Suppressor macrophage treated with lipopolysaccharide for 1 hour (primary cell): ENCODE measurements around the gene CDH8.
A peak's percentile ranks its signal among the peaks of the same experiment; 100 is the strongest.
"Not testable (repeated sequence)": the region's sequence is repeated elsewhere in the genome, so short reads cannot be mapped to it uniquely, and the experiment has no call there.

Source experiments
- DNase-seq, 3 donors: peaks; one replicate each; pipeline ENCODE4 v3.0.0-alpha.2; 2020 to 2022

CDH8 gene

GRCh38 chr16:61763013-61763412 is 273.2 kb downstream of the CDH8 start:
- DNase-seq: no peak

DNA sequence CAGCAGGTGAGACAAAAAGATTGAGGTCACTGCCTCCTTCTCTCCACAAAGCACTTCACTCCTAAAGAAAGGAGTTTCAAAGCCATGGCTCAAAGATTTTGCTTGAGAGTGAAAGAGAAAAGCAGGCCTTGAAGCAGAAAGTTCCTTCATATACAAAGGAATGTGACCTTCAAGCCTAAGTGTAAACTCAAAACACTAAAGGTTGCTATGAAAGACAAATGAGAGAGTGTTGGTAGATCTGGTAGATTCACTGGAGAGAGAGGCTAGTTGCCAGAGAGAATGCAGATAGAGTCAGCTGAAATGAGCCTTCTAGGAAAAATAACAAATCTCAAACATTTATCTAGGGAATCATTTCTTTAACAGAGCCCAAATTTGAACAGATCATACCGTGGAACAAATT is 305.2 kb downstream of the CDH8 start:
- no peak for DNase-seq

DNA sequence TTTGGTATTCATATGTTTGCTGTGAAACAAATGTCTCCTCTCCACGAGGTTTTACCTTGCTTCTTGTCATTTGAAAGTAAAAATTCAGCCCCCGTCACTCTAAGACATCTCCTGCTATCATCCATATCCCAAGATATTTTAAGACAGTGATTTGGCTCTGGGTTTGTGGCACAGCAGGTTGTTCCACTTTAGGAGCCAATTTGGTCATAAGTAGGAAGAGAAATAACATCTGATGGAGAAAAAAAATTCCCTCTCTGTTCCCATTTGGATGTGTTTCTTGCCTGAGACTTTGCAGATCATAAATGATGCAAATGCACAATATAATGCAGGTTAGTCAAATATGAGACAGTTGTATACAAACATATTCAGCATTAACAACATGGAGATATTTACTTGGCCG is 309.5 kb downstream of the CDH8 start:
- DNase-seq: no peak

DNA sequence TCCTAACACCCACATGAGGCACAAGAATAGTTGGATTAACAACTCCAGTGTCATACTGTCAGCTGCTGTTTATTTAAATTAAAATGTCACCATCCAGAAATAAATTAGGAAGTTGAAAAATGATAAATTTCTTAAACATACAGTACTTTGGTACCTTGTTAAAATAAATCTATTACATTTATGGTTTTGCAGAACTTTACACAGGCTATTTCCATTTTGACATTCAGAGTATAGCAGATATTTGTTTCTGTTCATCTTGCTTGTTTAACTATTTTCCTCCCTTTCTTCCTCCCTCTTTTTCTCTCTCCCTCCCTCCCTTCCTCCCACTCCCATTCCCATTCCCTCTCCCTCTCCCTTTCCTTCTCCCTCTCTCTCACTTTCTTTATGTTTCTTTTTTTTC is 310.1 kb downstream of the CDH8 start:
- DNase-seq: no peak

DNA sequence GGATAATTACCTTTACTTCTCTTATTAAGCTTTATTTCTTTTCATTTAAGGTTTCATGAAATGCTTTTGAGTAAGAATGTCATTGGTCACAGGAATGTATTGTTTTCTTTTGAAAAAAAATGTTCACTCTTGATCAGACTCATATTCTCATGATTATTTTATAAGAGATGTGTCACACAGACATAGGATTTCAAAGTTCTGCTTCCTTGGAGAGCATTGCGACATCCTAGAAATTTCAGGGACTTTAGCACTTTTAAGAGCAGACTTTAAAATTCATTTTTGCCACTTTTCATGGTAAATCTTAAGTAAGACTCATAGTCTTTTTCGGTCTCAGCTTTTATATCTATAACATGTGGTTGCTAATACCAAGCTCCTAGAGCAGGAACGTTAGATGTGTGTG is 314.7 kb downstream of the CDH8 start:
- peak; percentile 17 to 44 (median 39) for DNase-seq

DNA sequence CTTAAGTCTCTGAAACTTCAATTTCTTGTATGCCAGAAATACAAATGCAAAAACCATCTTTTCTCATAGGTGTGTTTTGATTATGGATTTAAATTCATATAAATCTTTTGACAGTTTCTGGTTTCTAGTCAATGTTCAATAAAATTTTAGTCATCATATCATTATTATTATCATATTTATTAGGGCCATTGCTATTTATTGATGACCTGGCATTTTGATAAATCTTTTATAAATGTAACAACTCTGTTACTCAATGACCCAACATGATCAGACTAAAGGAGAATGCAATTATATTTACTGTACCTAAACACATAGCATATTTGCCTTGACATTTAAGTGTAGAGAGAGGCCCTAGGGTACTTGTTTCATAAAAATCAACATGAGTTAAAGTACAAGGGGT is 320.8 kb downstream of the CDH8 start:
- no peak for DNase-seq

GRCh38 chr16:61713787-61714186 is 322.5 kb downstream of the CDH8 start:
- DNase-seq: no peak

DNA sequence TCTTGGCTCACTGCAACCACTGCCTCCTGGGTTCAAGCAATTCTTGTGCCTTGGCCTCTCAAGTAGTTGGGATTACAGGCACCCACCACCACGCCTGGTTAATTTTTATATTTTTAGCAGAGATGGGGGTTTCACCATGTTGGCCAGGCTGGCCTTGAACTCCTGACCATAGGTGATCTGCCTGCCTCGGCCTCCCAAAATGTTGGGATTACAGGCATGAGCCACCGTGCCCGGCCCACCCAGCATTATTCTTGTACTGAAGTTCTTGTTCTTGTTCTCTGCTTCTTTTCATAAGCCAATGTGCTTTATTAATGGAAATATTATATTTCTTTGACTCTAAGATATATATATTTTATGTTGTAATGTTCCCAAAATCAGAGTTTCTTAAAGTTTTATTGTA is 336.6 kb downstream of the CDH8 start:
- DNase-seq: not testable (repeated sequence)

DNA sequence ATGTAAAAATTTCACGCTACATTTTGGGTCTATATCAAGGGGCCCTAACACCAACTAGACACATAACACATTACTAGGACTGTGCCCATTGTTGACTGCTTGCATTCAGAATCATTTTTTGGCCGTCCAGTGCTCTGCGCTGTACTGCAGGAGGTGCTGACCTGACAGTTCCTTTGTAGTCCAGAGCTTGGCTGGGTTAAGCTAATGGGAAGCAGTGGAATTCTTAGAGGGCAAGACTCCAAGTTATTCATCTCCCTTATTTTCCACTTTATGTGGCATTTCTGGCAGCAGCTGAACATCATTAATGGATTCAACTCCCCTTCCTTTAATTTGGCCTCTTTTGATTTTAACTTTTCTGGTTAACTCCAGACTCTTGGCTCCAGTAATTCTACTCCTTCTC is 351.7 kb downstream of the CDH8 start:
- no peak for DNase-seq

GRCh38 chr16:61681673-61682072 is 354.6 kb downstream of the CDH8 start:
- no peak for DNase-seq

DNA sequence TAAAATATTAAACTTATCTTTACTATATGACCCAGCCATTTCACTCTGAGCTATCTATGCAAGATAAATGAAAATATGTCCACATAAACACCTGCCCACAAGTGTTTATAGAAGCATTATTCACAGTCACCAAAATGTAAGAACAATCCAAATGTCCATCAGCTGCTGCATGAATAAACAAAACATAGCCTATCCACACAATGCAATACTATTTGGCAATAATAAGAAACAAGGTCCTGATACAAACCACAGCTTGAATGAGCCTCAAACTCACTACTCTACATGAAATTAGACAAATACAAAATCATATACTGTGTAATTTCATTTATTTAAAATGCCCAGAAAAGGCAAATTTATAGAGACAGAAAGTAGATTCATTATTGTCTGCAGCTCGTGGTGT is 355.1 kb downstream of the CDH8 start:
- DNase-seq: no peak

GRCh38 chr16:61678182-61678581 is 358.1 kb downstream of the CDH8 start:
- DNase-seq: no peak

GRCh38 chr16:61677776-61678175 is 358.5 kb downstream of the CDH8 start:
- DNase-seq: no peak

- no peak for DNase-seq
Observed at GRCh38 chr16:61676740-61677139, 359.5 kb downstream of the CDH8 start.

- no peak for DNase-seq
Observed at GRCh38 chr16:61671161-61671560, 365.1 kb downstream of the CDH8 start.

GRCh38 chr16:61665512-61665911 is 370.7 kb downstream of the CDH8 start:
- no peak for DNase-seq

DNA sequence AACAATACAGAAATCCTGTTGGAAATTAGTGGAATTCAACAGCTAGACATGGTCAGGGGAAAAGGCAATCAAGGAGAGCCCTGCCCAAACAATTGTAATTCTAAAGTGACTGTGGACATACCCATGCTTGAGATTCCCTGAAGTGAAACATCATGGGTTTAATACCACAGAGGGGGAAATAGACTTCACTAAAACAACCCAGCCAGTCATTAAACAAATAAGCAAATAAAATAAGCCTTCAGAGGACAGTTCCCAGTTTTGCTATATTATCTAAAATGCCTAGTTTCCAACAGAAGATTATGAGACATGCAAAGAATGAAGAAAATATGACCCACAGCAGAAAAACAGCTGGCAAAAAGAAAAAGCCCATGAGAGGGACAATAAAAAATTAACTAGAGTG is 376.3 kb downstream of the CDH8 start:
- no peak for DNase-seq

DNA sequence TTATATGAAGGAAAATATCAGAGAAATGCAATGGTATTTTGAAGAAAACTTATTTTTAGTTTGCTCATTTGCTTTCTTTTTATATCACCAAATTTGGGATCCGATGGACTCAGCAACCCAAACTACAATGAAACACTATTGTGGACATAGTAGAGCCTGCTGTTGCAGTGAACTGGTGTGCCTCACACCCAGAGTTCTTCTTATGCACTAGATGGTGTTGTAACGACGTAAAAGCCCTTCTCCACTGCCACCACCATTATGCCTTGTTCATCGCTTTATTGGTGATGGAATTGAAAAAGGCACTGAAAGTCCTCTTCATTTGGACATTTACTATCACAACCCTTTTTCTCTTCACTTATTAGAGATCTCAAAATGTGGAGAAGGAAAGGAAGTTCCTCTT is 381.3 kb downstream of the CDH8 start:
- DNase-seq: no peak

DNA sequence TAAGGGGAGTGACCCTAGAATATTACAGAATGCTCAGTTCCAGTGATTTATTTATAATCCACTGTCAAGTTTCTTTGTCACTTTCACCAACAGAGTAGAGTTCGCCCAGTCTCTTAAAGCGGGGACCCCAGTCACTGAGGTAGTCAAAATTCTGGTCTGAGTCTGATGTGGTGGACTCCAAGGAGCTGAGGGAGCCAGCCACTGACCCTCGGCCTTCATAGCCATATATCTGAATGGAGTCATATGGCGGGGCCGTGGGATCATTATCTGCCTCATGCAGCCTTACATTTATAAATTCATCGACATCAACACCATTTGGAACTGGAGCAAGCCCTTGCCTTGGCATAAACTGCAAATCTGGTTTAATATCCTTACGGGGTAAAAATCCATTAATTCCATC is 382.7 kb downstream of the CDH8 start:
- DNase-seq: no peak

GRCh38 chr16:61645561-61645960 is 390.7 kb downstream of the CDH8 start:
- DNase-seq: no peak

DNA sequence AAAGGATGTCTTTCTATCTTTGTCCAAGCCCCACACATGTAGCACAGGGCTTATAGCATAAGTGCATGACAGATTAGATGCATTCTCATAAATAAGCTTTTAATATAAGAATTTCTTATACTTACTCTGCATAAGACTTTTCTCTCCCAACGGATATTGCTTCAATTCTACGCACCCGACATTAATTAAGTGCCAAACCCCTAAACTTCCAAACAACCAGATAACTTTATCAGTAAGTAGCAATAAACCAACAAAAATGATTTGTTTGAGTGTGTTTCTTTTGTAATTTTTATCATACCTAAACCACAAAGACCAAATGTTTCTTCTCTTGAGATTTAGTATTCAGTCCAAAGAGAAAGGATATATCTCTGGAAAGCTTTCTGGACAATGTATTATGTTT is 391.5 kb downstream of the CDH8 start:
- DNase-seq: no peak

DNA sequence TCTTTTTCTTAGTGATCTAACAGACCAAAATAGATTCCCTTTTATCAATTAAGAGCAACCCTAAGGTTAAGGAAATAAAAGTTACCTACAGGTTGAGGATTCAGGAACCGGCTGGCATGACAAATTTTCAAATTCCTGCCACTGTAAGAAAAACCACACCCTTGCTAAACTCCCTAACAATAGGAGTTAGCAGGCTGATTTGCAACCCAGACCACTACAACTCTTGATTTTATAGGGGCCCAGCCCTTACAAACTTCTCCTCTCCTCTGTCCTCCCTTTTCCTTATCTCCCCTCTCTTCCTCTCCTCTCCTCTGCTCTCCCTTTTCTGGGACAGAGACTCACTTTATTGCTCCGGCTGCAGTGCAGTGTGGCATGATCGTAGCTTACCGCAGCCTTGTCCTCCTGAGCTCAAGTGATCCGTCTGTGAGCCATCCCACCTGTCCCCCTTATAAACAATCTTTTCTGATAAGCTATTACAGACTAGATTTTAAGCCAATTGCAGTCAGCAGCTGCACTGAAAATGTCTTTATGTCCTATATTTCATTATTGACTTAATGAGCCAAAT is 418.9 kb downstream of the CDH8 start:
- no peak for DNase-seq

GRCh38 chr16:61616088-61616487 is 420.1 kb downstream of the CDH8 start:
- DNase-seq: no peak

DNA sequence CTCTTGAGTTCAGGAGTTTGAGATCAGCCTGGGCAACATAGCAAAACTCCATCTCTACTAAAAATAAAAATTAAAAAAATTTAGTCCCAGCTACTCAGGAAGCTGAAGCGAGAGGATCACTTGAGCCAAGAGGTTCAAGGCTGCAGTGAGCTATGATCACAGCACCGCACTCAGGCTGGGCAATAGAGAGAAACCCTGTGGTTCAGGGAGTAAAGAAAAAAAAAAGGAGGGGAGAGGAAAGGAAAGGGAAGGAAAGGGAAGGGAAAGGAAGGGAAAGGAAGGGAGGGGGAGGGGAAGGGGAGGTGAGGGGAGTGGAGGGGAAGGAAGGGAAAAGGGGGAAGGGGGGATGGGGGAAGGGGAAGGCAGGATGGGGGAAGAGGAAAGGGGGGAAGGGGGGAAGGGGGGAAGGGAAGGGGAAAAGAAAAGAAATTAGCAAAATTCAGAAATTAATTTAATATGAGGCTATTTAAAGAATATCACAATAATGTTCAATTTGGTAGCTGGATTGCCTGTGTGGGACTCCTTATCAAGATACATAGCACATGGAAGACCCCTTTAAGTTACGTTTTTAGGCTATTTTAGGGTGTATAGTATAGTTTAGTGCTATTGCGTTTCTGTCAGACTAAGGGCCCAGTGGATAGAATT is 424.3 kb downstream of the CDH8 start:
- no peak for DNase-seq

- no peak for DNase-seq
Observed at GRCh38 chr16:61606581-61606980, 429.7 kb downstream of the CDH8 start.
